ENCODE measurements around the gene DSE.

The DSE gene

DNA sequence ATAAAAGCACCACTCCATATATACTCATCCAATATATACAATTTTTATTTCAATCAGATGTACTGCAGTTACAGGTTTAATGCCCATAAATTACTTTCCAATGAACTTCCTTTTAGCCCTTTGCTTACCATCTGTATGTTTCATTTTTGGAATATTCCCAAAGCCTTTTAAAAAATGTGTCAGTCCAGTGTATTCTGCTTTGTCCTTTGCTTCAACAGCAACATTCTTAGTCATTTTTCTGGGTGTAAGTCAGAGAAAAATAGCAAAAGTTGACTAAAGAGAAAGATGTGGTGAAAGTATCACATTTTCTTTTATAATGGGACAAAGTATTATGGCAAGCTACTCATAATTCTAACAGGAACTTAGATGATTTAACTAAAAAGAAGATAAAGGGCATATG lies 15.2 kb downstream of the DSE start:
- DNase-seq (ENCODE audit: extremely low read depth in 1 of 2, low read depth in 1 of 2) = no peak

DNA sequence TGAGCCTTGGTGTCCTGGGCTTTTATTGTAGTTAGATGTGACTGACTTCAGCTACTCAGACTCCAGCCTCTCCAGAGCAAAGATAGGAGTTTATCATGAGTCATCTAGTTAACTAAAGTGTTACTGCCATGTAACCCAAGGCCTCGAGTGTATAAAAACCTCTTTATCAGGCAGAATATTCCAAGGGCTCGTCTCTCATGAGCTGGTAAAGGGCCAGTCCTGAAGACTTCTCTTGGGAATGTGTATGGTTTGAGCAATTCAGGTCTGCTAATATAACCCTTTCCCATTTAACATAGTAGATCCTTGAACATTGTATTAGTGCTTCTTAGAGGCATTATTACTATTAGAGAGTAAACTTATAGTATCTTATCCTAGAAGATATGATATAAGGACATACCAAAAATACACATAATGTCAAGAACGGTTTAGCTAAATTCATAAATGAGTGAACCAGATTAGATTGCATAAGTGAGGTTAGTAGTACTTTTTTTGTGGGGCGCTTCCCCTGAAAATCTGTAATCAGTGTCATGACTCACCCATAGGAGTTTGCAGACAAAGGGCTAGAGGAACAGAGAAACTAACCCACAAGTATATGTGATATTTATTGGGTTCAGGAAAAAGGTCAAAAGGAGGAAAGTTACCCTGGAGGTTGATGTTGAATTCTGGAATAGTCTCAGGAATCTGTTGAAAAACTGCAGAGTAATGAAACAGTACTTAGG lies 16.0 kb downstream of the DSE start:
- no peak for DNase-seq (ENCODE audit: extremely low read depth in 1 of 2, low read depth in 1 of 2)

DNA sequence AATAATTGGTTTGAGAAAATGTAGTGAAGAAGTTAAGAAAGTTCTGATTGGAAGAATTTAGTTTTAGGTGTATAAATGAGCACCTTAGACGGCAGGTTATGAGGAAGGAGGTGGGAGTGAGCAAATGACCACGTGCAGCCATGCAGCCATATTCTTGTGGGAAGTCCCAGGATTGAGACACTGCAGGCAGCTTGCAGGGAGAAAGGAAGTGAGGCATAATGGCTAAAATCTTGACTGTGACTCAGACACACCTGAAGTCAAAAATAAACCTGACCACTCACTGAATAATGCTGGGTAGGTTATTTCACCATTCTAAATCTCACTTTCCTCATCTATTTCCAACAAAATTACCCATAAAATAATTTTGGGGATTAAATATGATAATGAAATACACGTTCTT lies 16.6 kb downstream of the DSE start:
- DNase-seq (ENCODE audit: extremely low read depth in 1 of 2, low read depth in 1 of 2) = no peak

DNA sequence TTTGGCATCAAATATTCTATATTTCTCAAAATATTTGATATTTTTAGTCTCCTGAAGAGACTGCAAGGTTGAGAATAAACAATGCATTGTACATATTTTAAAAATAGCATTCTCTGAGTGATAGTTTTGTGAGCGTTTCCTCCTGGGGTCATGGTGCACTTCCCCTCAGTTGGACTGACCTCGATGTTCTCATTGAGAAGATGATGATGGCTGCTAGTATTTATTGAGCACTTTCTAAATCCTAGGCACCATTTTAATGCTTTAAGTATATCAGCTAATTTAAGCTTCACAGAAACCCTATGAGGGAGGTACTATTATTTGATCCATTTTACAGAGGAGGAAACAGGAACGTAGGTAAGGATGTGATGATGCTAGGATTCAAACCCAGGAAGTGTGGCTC lies 18.2 kb downstream of the DSE start:
- no peak for DNase-seq (ENCODE audit: extremely low read depth in 1 of 2, low read depth in 1 of 2)

DNA sequence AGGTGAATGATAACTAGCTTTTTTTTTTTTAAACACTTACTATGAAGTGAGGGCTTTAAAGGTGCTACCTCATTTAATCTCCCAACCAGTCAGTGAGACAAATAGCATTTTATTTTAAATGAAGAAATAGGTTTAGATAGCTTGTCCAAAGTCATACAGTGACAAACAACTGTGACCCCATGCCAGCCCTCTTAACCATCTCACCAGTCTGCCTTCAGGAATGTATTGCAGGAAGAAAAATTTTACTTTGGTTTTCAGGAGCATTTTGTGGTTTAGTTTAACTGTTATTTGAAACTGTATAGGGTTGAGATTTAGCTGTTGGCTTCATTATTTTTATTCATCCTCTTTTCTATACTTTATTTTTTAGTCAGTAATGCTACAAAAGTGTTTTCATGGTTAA lies 18.6 kb downstream of the DSE start:
- no peak for DNase-seq (ENCODE audit: extremely low read depth in 1 of 2, low read depth in 1 of 2)

DNA sequence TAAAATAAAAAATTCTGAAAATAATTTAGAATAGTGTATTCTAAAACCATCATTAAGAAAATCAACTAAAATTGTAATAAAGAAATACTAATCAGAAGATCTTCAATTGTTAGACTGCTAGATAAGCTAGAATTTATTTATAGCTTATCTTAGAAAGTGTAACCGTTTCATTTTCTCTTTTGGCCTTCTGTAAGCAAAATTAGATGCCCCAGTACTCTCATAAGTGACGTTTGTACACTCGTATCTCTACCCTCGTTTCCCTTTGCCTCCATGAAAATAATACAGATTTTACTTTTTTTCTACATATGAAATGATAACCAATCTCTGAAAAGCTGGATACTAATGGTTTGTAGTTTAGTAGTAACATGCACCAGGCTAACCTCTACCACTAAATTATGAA lies 19.8 kb downstream of the DSE start:
- DNase-seq (ENCODE audit: extremely low read depth in 1 of 2, low read depth in 1 of 2) = no peak

DNA sequence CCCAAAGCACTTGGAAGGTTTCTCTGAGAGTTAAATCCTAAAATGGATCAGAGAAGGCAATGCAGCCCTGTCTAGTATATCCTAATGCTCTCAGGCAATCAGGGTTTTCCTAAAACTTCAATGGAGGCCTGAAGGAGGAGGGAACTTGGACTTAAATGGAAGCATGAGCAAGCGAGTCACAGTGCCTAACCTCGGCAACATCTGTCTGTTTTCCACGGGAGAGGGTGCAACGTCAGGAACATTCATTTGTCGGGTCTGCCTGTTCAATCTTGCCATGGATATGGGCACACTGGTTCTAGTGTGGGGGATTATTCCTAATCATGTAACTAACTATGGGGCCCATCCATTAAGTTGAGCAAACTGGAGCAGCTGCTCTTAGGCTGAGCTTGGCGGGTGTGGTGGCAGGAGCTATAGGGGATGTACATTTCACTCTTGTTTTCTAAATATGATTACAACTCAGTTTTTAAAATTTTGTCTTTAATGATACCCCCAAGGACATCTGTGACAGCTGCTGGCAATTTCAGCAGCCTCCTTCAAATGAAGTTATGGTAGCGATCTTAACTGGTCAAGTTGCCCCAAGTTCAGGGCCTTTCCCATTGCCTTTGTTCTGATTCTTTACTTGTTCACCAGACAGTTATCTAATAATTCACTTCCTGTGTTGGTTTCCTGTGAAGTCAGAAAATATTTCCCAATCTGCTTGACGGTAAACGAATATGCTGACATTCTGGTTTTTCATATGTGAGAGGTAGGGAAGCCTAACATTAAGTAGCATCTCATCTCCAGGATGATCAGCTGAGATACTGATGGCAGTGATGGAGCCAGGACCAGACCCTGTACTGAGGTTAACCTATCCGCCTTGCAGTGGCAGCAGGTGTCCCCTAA lies 21.6 kb downstream of the DSE start:
- DNase-seq (ENCODE audit: extremely low read depth in 1 of 2, low read depth in 1 of 2) = no peak

DNA sequence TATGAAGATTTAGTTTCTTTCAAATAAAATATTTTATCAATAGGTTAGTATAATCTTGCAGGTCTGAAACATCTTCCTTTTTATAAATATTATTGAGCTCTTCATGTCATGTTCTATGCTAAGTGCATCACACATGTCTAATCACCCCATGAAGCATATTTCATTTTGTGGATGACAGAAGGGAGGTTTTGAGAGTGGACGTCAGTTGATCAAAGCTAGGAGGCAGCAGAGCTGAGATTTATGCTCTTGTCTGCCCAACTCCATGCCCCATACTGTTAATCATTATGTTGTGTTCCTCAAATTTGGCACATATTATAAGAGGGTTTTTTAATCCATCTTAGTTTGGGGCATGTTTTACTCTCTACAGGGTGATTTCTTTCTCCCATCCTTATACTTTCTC lies 22.7 kb downstream of the DSE start:
- DNase-seq (ENCODE audit: extremely low read depth in 1 of 2, low read depth in 1 of 2) = no peak

DNA sequence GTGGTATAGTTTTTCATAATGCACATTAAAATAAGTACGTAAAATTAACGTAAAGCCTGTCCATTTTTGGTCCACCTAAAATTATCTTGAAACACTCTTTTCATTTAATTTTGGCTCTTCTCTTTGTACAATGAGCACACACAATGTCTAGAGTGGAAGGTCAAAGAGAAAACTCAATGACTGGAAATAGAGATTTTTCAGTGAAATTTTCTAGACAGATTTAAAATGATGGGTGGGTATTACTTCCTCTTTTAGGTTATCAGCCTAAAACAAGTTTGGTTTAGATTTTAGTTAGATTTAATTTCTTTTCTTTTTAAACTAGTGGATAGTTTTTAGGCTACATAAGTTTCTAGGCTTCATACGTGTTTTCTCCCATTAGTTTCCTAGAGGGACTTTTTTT lies 24.9 kb downstream of the DSE start:
- DNase-seq (ENCODE audit: extremely low read depth in 1 of 2, low read depth in 1 of 2) = no peak

DNA sequence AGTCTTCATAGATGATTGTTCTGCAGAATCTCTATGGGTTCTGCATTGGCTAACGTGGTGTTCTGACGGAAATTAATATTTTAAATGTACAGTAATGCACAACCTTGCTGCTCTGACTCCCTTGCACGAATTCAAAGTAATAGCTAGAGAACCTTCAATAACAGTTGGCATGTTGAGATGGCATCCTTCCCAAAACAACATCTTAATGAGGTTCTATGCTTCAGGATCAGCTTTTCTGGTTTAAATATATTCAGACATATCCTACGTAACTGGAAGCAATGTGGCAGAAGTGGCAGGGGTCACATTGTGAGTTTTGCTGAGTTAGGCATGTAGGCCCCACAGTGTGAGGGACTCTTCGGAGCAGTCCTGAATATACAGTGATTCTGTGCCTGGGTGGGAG lies 25.7 kb downstream of the DSE start:
- DNase-seq (ENCODE audit: extremely low read depth in 1 of 2, low read depth in 1 of 2) = no peak

DNA sequence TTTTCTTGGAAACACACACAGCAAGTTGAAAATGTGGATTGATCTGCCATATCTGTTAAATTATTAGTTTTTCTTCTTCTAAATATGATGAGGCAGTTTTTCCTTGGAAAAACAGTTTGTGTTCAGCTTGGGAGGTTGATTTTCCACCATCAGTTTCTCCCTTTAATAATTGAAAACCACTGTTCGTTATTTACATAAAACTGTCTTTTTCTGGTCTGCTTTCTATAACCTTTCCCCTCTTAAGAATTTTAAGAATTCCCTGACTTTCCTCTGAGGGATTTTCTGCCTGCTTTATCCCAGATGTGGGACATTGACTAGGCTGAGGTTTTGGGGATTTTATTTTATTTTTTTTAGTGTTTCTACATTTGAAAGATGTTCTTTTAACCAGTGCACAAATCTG lies 27.2 kb downstream of the DSE start:
- no peak for DNase-seq (ENCODE audit: extremely low read depth in 1 of 2, low read depth in 1 of 2)

DNA sequence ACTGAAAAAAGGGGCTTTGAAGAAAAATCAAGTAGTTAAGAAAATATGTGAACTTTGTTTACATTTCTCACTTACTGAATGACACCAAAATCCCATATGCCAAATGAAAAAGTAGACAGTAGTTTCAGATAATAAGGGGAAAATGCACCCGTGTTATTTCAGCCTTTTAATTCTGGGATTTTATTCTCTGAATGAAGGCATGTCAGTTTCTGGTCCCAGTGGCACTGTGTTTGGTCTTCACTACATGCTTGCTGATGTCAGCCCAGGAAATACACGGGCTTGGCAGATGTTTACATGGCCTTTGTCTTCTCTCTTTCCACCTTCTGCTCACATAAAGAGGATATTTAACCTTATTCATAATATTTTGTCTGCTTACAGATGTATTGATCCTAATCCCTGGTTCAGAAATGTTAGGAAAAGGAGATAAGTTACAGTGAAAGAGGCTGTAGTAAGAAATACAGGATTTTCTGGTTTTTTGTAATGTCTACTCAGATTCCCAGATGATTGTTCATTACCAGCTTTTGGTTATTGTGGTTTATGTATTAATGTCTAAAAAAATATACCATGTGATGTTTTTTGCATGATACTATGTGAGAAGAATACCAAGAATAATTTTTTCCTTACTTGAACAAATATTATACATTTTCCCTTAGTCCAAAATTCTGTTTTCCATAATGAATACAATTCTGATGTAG lies 27.7 kb downstream of the DSE start:
- no peak for DNase-seq (ENCODE audit: extremely low read depth in 1 of 2, low read depth in 1 of 2)

DNA sequence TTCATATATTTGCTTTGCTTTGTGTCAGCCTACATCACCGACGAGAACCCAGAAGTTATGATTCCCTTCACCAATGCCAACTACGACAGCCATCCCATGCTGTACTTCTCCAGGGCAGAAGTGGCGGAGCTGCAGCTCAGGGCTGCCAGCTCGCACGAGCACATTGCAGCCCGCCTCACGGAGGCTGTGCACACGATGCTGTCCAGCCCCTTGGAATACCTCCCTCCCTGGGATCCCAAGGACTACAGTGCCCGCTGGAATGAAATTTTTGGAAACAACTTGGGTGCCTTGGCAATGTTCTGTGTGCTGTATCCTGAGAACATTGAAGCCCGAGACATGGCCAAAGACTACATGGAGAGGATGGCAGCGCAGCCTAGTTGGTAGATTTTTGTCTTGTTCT lies 28.5 kb downstream of the DSE start:
- no peak for DNase-seq (ENCODE audit: extremely low read depth in 1 of 2, low read depth in 1 of 2)

DNA sequence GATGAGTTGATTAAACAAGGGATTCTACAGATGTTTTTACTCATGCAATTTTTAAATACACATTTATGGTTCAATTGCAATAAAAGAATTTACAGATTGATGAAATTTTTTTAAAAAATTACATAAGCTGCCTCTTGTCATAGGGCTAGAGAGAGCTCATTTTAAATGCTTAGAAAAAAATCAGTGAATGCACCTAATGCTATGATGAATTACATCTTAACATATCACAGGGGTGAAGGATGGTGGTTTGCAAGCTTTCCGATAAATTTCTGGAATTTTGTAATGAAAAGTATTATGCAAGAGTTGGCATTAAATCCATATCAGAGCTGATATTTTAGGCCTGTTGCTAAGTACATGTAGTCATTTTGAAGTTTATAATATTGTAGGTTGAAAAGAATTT lies 29.6 kb downstream of the DSE start:
- DNase-seq (ENCODE audit: extremely low read depth in 1 of 2, low read depth in 1 of 2) = no peak

DNA sequence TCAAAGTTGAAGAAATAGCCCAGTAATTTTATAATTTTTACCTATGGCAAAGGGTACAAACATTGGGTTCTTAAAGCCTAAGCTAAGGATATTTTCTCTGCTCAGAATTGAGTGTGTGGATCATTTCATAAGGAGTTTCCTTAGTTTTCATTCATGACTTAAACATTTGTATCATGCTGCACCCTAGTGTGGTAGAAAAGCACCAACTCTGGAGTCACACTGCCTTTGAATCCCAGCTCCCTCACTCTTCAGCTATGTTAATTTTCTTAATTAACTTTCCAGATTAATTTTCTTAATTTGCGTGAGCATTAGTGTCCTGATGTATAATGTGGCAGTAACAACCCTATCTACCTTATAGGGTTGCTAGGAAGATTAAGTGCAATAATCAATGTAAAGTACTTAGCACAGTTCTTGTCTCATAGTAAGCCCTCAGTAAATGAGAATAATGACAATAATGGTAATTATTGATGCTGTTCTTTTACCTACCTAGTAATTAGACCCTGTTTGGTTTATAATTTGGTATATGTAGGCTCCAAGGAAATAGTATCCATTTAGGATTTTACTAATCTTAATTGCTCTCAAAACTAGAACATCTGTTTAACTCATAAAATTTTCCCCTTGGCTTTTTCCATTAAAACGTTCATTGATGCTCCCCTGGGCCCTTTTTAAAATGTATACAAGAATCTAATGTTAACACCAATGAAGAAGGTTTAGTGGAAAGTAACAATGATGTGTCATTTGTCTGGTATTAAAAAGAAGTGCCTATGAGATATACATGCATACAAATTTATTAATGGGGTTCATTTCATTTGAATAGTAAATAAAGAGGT lies 31.6 kb downstream of the DSE start:
- no peak for DNase-seq (ENCODE audit: extremely low read depth in 1 of 2, low read depth in 1 of 2)

DNA sequence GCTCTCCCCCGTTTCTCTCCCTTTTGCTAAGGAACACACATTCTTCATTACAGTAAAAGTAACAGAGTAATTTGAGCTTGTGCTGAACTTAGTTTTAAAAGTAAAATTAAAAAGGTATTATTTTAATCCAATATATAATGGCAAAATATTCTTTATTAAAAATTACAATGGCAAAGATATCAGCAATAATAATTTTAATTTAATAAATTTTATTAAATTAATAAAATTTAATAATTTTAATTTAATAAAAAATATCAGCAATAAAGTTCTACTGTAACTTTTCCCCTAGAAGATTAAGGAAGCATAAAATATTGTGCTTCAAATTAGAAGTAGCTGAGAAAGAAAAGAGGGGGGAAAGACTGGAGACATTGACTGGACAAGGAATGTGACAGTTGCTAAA lies 32.5 kb downstream of the DSE start:
- DNase-seq (ENCODE audit: extremely low read depth in 1 of 2, low read depth in 1 of 2) = no peak

DNA sequence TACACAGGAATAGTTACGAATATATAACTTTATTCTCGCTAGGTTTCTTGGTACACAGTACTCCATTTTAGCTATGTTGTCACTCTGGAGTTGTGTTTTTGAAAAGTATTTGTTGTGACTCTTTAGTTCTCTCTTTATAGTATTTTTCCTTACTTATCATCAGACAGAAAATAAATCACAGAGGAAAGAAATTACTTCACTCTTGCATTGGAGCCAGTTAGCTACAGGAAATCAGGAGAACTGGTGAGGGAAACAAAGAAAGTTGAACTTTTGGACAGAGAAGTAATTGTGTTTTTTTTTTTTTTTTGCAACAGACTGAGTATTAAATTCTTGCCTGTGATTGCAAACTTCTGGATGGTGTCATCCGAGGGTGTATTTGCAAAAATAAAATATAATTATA lies 33.9 kb downstream of the DSE start:
- DNase-seq (ENCODE audit: extremely low read depth in 1 of 2, low read depth in 1 of 2) = no peak

DNA sequence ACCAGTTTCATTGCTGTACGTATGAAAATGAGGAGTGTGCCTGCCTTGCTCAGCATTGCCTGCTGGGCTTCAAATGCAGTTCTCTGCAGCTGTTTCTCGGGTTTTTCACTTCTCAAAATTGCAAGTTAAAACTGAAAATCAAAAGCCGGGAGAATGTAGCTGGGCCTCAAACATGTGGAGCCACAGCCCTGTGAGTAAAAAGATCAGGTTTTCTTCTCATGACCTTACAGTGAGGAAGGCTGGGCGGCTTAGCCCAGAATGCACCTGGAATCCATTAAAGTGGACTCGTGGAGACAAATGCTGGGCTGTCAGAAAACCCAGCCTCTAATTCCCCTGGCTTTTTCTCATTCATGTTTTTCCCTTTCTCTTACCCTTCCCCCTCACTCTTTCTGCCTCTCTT lies 34.4 kb downstream of the DSE start:
- no peak for DNase-seq (ENCODE audit: extremely low read depth in 1 of 2, low read depth in 1 of 2)

DNA sequence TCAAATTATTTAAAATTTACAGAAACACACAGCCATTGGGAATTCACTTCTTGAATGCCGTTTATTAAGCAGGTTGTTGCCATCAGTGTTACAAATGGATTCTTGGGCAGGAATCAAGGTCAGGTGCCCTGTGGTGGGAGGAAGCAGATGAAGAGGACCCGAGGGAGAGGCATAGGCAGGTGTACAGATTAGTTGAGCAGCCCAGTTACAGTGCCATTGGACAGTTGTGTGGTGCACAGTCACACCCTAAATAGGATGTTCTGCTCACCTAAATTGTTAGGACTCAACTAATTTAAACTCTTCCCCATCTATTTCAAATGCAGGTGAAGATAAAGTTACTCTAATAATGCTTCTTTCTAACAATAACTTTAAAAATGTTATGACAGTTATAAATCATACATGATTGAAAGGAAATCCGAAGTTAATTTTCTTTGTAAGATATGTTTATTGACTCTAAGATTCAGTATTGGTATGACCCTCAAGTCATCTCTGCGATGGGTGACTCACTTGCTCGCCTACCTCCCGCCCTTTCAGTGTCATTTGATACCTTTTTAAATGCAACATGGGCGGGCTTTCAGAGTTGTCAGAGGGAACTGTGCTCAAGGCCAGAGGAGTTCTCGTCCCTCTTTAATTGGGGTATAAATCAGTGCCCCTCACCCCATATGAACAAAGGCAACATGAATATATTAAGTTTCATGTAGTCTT lies 35.1 kb downstream of the DSE start:
- DNase-seq (ENCODE audit: extremely low read depth in 1 of 2, low read depth in 1 of 2) = no peak

DNA sequence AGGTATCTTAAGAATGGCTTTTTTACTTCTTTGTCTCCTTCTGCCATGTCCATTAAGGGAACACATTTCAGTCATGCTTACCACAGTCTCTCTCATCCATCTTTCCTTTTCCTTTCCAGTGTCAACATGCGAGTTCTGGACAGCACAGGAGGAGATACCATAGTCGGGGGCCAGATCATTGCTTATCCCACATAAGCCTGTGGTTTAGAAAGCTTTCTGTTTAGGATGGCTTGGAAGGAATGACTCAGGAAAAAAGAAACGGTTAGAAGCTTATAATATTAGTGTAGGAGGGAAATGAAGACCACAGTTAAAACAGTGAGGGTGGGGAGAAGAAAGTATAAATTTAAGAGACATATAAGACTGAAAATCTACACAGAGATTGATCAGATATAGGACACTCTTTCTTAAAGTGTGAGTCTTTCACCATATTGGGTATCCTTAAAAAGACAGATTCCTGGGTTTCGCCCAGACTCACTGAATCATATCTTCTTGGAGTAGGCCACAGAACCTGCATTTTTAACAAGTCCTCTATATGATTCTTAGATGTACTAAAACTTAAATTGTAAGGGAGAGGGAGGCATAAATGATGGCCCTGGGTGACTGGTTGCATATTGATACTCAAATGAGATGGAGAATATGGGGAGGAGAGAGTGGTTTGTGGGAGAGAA lies 36.1 kb downstream of the DSE start:
- no peak for DNase-seq (ENCODE audit: extremely low read depth in 1 of 2, low read depth in 1 of 2)
